NOMO-1 treated with dmso at 0.1 percent for 144 hours (cell line): ENCODE results near the gene PAN2.

Experiments used
- DNase-seq: peaks from one replicate; lab custom pipeline; 2025; ENCODE audit not compliant: unreplicated experiment; lab: John Stamatoyannopoulos, UW

PAN2 gene, protein sequence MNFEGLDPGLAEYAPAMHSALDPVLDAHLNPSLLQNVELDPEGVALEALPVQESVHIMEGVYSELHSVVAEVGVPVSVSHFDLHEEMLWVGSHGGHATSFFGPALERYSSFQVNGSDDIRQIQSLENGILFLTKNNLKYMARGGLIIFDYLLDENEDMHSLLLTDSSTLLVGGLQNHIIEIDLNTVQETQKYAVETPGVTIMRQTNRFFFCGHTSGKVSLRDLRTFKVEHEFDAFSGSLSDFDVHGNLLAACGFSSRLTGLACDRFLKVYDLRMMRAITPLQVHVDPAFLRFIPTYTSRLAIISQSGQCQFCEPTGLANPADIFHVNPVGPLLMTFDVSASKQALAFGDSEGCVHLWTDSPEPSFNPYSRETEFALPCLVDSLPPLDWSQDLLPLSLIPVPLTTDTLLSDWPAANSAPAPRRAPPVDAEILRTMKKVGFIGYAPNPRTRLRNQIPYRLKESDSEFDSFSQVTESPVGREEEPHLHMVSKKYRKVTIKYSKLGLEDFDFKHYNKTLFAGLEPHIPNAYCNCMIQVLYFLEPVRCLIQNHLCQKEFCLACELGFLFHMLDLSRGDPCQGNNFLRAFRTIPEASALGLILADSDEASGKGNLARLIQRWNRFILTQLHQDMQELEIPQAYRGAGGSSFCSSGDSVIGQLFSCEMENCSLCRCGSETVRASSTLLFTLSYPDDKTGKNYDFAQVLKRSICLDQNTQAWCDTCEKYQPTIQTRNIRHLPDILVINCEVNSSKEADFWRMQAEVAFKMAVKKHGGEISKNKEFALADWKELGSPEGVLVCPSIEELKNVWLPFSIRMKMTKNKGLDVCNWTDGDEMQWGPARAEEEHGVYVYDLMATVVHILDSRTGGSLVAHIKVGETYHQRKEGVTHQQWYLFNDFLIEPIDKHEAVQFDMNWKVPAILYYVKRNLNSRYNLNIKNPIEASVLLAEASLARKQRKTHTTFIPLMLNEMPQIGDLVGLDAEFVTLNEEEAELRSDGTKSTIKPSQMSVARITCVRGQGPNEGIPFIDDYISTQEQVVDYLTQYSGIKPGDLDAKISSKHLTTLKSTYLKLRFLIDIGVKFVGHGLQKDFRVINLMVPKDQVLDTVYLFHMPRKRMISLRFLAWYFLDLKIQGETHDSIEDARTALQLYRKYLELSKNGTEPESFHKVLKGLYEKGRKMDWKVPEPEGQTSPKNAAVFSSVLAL

GRCh38 chr12:56333679-56334489 is at the start of gene PAN2:
PAN2 (minus strand) TSS chr12:56334000; CDS start chr12:56333094, 906 bp downstream.
- peak; percentile 92 for DNase-seq

GRCh38 chr12:56382611-56383010 is 48.8 kb upstream of the PAN2 start:
- no peak for DNase-seq

GRCh38 chr12:56377989-56378316 is 44.2 kb upstream of the PAN2 start:
- DNase-seq = no peak

DNA sequence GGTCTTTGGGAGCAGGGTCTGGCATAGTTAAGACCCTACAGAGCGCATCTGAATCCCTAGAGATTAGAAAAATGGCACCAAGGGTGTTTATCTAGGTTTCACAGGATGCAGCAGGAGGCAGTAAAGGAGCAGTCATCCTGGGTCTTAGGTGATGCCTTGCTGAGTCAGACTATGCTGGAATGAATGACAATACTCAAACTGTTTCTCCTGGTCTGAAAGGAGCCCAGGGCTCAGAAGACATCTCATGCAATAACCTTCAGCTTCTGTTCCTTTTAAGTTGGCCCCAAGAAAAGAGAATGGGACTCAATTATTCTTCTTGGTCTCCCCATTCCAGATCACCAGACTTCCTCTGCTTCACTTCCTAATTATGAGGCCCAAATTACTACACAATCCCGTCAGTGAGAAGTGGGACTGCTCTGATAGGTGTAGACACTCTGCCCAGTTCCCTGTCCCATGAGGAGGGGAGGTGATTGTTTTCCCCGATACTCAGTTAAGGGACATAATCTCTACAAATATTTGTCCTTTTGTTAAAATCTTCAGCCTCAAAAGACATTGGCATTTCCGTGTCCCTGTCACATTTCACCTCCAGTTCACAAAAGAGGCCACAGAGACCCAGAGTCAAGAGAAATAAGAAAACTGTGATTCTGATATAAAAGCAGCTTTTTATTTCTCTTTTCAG is 43.6 kb upstream of the PAN2 start:
- DNase-seq = no peak

DNA sequence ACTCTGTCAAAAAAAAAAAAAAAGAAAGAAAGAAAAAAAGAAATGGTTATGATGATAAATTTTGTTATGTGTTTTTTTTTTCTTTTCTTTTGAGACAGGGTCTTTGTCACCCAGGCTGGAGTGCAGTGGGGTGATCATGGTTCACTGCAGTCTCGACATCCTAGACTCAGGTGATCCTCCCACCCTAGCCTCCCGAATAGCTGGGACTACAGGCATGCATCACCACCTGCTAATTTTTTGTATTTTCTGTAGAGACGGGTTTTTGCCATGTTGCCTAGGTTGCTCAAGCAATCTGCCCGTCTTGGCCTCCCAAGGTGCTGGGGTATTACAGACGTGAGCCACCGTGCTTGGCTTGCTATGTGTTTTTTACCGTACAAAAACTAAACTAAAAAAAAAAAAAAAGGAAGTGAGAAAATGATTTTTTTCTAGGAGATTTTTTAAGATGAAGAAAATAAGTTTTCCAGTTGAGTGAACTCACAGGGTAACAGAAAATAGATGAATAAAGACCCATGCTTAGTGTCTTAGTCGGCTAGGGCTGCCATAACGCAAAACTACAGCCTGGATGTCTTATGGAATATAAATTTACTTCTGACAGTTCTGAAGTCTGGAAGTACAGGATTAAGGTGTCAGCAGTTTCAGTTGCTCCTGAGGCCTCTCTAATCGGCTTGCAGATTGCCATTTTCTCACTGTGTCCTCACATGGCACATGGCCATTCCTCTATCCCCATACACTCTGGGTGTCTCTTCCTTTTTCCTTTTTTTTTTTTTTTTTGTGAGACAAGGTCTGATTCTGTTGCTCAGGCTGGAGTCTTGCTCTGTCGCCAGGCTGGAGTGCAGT is 42.0 kb upstream of the PAN2 start:
- DNase-seq = no peak

DNA sequence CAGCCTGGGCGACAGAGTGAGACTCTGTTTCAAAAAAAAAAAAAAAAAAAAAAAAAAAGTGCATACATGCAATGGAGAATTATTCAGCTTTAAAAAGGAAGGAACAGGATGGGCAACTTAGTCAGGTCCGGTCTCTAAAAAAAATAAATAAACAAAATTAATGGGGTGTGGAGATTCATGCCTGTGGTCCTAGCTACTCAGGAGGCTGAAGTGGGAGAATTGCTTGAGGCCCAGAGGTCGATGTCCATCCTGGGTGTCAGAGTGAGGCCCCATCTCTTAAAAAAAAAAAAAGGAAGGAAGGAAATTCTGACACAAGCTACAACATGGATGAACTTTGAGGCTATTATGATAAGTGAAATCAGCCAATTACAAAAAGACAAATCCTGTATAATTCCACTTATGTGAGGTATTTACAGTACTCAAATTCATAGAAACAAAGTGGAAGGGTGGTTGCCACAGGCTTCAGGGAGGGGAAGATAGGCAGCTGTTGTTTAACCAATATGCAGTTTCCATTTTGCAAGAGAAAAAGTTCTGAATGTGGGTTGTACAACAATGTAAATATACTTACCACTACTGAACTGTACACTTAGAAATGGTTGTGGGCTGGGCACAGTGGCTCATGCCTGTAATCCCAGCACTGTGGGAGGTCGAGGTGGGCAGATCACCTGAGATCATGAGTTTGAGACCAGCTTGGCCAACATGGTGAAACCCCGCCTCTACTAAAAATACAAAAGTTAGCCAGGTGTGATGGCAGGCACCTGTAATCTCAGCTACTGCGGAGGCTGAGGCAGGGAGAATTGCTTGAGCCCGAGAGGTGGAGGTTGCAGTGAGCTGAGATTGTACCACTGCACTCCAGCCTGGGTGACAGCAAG is 41.2 kb upstream of the PAN2 start:
- no peak for DNase-seq

DNA sequence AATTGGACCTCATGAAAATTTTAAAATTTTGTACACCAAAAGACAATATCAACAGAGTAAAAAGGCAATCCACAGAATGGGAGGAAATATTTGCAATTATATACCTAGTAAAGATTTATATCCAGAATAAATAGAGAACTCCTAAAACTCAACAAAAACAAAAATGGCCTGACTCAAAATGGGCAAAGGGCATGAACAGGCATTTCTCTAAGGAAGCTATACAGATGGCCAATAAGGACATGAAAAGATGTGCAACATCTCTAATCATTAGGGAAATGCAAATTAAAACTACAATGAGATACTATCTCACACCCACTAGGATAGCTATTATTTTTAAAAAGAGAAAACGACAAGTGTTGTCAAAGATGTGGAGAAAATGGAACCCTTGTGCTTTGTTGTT is 39.7 kb upstream of the PAN2 start:
- no peak for DNase-seq

GRCh38 chr12:56366948-56367347 is 33.1 kb upstream of the PAN2 start:
- DNase-seq = no peak

DNA sequence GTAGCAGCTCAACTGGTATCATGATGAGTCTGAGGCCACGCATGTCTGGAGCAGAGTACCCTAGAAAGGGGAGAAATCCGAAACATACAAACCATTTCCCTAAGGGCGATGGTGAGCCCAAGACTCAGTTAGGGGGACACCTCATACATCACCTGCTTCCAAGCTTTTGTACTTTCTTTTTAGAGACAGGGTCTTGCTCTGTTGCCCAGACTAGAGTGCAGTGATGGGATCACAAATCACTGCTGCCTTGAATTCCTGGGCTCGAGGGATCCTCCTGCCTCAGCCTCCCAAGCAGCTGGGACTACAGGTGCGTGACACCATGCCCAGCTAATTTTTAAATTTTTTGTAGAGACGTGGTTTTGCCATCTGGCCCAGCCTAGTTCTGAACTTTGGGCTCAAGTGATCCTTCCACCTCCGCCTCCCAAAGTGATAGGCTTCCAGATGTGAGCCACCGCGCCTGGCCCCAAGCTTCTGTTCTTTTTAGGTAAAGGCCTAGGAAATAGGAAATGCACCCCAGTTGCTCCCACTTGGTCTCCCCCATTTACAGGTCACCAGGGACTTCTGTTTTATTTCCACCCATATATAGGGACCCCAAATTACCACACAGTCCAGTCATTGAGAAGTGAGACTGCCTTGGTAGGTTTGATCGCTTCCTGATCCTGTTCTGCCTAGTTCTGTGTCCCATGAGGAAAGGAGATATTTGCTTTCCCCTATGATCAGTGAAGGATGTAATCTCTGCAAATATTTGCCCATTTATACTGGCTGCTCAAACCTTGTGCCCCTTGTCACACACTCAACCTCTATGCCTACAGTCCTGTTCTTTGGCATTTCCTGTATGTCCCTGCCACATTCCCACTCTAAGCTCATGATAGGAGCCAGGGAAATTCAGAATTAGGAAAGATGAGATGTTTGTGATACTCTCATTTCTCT is 28.6 kb upstream of the PAN2 start, which contains the start of gene APOF:
Gene APOF, minus strand, starts transcription at position 728 of the 930 bp plus-strand sequence. Its CDS starts 112 bp downstream, at position 616.
- no peak for DNase-seq

- no peak for DNase-seq
Measured at GRCh38 chr12:56361487-56362129, 27.8 kb upstream of the PAN2 start.

GRCh38 chr12:56359851-56360767 is 26.3 kb upstream of the PAN2 start, which contains the start of gene STAT2:
STAT2 (minus strand) TSS chr12:56360107; CDS start chr12:56356571, 3,536 bp downstream.
- peak; percentile 100 for DNase-seq

GRCh38 chr12:56358836-56359532 is 25.2 kb upstream of the PAN2 start:
- DNase-seq = peak; percentile 24

DNA sequence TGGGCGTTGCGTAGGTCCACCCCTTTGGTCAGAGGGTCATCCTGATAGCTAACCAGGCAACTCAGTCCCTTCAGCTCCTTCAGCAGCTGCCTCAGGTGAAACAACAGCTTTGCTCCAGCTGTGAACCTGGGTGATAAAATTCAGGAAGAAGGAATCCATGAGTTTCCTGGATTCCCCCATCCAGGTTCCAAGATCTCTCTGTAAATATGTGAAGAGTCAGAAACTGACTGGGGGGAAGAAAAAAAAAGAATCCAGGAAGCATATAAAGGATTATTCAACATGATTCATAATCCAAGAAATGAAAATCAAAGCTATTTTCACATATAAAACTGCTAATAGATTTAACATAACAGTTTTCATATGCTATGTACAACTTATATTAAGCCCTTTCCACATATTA is 17.5 kb upstream of the PAN2 start:
- DNase-seq = no peak

DNA sequence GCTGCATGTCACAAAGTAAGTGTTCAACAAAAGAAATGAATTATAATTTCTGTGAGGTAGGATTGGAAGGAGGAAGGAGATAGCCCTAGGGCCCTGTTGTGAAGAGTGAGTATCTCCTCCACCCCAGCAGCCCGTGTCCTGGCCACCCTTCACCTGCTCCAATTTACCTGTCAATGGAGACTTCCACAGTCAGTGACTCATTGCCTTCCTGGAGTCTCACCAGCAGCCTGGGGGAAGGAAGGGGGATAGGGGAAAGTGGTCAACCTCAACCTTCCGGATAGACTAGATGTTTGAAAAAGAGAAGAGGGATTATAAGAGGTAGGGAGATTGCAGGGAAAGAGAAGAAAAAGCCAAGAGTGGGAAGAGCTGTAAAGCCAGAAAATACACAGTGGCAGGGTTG is 16.9 kb upstream of the PAN2 start:
- DNase-seq = no peak

DNA sequence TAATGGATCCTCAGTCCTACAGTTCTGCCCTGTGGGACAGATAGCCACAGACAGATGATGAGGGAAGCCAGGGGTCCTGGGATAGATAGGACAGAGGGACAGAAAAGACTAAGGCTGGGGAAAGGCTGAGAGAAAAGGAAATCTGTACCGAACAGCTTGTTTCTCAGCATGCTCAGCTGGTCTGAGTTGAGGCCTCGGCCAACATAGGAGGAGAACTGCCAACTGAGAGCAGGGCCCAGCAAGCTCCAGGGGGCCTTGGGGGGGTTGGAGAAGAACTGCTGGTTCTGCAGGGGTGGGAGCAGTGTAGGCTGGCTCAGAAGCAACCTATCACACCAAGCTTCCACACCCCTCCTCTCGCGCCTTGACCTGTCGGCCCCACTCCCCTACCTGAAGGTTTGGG is 15.0 kb upstream of the PAN2 start:
- no peak for DNase-seq
